IPS-11a (cell line): ENCODE measurements around the gene ZFPM1.
"Not testable (repeated sequence)": the region's sequence is repeated elsewhere in the genome, so short reads cannot be mapped to it uniquely, and the experiment has no call there.

Source experiments
- H3K4me3 ChIP-seq: one replicate; pipeline ENCODE4 v1.5.1; 2013; ENCODE audit warnings: low read depth, low read length, control low read depth

The ZFPM1 gene

GRCh38 chr16:88453217-88453531, at the start of gene ZFPM1:
Gene ZFPM1 (plus strand): TSS chr16:88453280. CDS start chr16:88453639, 359 bp downstream.
- H3K4me3 ChIP-seq, result peak within 1 kb of the TSS; percentile 54

- H3K4me3 ChIP-seq, result no peak overlapping the region
These were observed 49.1 kb upstream of the ZFPM1 start for GRCh38 chr16:88403794-88404581.

DNA sequence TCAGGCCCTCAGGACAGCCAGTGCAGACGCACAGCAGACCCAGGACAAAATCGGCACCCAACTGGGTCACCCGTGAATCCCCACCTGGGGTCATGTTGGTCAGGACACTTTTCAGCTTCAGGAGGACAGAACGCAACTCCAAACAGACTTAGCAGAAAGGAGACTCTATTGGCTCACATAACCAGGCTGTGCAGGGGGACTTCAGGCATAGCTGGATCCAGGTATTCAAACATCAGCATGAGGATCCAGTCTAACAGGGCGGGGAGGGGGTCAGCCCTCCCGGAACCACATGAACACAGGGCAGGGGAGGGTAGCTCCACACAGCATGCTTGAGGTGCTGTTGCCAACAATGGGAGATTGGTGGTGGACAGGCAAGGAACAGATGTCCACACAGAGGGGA, 48.3 kb upstream of the ZFPM1 start:
- no peak overlapping the region for H3K4me3 ChIP-seq

DNA sequence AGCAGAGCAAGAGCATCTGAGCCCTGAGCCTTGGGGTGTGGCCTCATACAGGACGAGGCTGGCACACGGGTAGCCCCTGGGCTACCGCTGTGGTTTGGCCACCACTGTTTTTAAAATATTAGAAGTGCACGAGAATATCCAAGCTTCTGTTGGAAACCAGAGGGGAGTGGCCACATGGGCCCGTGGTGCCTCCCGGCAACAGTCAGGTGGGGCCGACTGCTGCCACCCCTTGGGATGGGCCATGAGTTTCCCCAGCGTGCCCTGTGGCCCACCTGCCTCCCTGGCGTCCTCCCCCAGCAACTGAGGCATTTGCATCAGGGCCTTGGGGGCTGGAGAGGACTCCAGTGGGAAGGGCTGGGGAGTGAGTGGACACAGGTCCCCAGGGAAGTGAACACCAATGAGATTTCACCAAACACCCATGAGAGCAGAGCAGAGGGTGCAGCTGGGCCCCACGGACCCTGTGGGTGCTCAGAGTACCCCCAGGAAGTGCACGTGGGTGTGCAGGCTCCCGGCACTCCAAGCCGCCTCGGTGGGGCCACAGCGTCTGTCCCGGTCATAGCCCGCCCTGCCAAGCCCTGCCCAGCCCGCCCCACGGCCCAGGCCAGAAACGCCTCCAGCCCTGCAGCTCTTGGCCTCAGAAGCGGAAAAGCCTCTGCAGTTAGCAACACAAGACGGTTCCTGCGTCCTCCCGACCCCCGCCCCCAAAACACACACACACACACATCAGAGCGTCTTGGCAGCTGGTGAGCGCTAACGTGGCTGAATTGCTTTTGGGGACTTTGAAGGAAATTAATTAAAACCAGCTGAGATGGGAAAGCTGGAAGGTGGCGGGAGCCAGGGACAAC, 47.6 kb upstream of the ZFPM1 start:
- H3K4me3 ChIP-seq, result no peak overlapping the region

DNA sequence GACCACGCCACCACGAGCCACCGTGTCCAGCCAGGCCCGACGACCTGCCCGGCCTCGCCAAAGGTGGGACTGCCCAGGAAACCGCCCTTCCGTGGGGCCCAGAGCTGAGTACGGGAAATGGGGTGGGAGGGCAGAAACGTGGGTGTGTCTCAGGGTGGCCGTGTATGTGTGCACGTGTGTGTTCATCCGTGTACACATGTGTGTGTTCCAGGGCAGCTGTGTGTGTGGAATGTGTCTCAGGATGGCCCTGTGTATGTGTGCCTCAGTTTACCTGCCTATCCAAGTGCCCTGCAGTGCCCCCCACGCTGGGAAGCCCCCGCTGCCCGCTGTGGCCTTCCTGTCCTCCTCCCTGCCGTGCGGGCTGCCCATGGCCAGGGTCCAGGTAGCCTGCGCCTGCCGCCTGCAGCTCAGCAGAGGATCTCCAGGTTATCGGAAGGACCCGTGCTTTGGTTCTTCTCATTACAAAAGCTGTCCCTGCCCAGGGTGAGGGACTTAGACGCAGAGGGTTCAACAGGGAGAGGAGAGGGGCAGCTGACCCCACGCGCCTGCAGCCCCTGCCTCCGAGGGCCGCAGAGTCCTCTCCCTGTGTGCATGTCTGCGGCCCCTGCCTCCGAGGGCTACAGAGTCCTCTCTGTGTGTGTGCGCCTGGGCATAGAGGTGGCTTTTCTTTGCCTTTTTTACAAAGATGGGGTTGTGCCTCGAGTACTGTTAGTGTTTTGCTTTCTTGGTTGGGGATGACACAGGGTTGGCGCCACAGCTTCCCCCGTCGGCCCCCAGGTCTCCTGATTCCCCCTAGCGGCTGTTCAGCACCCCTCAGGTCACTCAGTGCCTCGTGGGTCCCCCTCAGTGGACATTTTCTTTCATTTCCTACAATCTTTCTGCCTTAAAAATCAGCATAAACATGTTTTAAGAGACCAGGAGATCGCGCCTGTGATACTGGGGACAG, 46.7 kb upstream of the ZFPM1 start:
- H3K4me3 ChIP-seq, result no peak overlapping the region

DNA sequence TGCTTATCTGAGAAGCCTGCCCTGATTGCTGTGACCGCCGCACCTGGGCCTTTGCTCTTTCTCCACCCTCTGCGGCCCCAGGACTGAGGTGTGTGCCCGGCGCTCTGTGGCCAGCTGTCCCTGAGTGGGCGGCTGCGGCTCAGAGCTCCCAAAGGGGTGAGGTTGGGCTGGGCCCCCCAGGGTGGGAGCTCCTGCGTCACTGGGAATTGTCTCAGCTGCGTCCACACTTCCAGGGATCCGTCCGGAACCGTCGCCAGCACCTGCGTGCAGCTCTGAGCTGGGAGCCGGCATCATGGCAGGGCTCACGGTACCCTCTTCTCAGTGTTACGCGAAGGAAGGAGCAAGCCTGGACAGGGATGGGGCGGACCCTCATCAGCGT, 46.0 kb upstream of the ZFPM1 start:
- H3K4me3 ChIP-seq, result no peak overlapping the region

DNA sequence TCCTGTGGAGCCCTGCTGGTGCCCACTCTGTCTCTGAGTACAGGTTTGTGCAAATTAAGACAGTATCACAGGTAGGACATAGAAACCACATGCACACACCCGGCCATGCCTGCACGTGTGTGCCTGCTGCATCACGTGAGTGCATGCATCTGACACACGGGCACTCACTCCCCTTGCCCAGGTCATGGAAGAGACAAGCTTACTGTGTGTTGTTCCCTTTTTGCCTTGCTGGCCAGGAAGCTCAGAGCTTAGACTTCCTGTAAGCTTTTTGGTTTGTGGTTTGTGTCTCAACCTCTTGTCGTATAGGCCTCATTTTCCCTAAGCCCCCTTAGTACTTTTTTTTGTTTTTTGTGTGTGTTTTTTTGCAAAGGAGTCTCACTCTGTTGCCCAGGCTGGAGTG, 45.3 kb upstream of the ZFPM1 start:
- H3K4me3 ChIP-seq, result no peak overlapping the region

DNA sequence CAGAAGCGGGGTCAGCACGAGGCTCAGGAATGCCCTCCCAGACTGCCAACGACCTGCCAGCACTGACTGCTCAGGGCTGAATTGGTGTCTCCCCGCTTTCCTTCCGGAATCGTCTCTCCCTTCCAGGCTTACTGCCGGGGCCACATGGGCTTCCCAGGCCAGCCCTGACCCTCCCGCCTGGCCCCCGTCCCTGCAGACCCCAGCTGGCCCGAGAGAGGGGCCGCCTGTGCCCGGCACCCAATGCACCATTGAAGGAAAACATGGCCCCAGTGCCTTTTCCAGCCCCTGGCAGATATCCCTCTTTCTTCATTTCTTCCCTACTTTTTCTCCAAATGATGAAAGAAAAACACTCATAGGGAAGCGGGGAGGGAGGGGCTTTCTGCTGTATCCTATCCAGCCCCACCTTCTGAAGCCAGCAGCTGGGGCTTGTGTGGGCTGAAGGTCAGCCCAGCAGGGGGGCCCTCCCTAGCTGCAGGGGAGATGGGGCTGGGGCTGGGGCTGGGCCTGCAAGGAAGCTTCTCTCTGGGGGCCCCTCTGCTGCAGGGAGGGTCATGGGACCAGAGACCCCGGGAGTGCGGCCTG, 44.4 kb upstream of the ZFPM1 start:
- H3K4me3 ChIP-seq, result no peak overlapping the region

GRCh38 chr16:88409296-88410065, 43.6 kb upstream of the ZFPM1 start:
- no peak overlapping the region for H3K4me3 ChIP-seq

DNA sequence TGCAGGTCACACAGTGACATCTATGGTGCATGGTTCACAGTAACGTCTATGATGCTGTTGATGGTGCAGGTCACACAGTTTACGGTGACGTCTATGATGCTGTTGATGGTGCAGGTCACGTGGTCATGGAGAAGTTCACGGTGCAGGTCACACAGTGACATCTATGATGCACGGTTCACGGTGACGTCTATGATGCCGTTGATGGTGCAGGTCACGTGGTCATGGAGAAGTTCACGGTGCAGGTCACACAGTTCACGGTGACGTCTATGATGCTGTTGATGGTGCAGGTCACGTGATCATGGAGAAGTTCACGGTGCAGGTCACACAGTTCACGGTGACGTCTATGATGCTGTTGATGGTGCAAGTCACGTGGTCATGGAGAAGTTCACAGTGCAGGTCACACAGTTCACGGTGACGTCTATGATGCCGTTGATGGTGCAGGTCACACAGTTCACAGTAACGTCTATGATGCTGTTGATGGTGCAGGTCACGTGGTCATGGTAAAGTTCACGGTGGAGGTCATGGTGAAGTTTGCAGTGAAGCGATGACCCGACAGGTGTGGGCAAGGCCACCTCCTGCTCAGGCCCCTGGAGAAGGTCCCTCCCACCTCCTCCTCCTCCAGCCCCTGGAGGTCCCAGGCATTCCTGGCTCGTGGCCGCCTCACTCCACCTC, 42.6 kb upstream of the ZFPM1 start:
- not testable (repeated sequence) for H3K4me3 ChIP-seq

- no peak overlapping the region for H3K4me3 ChIP-seq
These were observed 41.0 kb upstream of the ZFPM1 start for GRCh38 chr16:88411951-88412576.

- H3K4me3 ChIP-seq, result no peak overlapping the region
These were observed 40.3 kb upstream of the ZFPM1 start for GRCh38 chr16:88412766-88413165.

DNA sequence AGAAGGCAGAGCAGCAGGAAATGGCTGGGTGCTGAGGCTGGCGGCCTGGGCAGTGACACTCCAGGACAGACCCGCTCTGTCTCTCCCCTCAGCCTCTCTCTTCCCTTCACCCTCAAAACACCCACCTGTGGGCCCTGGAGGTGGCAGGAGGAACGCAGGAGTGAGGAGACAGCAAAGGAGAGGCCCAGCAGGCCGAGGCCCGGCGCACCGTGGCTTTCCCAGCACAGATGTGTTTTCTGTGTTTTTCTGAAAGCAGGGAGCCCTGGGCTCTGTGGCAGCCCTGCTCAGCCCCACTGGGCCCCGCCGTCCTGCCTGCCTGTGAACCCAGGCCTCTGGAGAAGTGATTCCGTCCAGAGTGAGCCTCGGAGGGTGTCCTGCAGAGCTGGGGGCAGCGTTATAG, 39.8 kb upstream of the ZFPM1 start:
- H3K4me3 ChIP-seq, result no peak overlapping the region

- no peak overlapping the region for H3K4me3 ChIP-seq
These were observed 39.4 kb upstream of the ZFPM1 start for GRCh38 chr16:88413631-88414030.

DNA sequence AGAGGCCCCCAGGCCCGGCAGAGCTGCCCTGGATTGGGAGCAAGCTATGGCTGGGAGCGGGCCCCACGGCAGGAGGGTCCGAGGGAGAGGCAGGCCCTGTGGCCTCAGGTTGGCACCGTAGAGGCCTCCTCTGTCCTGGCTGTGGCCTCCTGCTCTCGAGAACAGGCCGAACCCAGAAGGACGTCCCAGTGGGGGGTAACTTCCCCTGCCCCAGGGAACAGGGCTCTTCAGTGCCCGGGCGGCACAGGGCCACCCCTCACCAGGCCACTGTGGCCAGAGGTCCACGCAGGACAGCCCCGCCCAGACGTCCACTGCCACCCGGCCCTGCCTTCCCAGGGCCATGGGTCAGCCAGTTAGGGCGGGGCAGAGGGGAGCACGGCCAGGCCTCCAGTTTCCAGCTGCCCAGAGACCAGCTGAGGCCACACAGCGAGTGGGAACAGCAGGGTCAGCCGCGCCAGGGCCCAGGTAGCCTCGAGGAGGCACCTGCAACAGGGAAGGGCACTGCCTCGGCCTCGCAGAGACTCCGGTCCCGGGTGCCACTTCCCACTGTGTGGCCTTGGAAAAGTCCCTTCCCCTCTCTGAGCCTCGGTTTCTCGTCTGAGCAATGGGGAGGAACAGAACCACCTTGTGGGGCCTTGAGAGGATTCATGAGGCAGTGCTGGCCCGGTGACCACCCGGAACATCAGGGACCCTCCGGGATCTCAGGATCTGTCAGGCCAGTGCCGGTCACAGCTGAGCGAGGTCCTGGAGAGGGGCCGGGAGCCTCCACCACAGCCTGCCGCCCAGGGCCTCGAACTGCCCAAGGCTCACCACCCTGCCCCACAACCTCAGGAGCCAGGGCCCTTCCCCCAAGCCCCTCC, 38.3 kb upstream of the ZFPM1 start:
- no peak overlapping the region for H3K4me3 ChIP-seq

DNA sequence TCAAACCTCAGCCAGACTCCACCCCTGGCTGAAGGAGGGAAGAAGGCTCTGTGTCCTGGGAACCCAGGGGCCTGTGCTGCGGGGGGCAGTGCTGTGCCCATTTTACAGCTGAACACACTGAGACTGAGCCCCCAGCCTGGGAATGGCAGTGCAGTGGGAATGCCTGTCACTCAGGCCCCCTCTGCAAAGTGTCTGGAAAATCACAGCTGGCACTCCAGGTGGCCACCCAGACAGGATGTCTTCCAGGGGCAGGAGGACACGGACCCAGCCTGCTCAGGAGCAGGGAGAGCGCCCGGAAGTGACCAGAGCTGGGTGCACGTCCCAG, 37.7 kb upstream of the ZFPM1 start:
- no peak overlapping the region for H3K4me3 ChIP-seq

GRCh38 chr16:88415713-88416323, 37.3 kb upstream of the ZFPM1 start:
- no peak overlapping the region for H3K4me3 ChIP-seq

DNA sequence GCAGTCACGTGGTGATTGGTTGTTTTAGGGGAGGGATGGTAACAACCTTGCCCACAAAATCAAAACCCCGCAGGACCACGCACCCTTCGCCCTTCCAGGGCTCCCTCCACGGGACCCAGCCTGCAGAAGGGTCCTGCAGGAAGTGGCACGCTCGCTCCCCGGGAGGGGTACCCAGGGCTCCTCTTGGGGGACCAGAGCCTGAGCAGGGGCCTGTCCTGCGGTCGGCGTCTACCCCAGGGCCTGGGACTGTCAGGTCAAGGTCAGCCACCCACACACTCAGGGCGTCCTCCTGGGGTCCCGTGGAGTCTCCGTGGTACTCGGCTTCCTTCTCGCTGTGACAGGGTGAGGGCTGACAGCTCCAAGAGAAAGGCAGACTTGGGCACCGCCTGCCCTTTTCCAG, 36.4 kb upstream of the ZFPM1 start:
- no peak overlapping the region for H3K4me3 ChIP-seq
